ENCODE results near the gene MOSPD3. TPM values are rescaled to one million over a fixed set of nuclear protein-coding genes. Genes with fewer than 3 reads are reported as not detected.

MOSPD3 gene
- total RNA-seq, 1 donor from 2014 or later, result 10.5 TPM

DNA sequence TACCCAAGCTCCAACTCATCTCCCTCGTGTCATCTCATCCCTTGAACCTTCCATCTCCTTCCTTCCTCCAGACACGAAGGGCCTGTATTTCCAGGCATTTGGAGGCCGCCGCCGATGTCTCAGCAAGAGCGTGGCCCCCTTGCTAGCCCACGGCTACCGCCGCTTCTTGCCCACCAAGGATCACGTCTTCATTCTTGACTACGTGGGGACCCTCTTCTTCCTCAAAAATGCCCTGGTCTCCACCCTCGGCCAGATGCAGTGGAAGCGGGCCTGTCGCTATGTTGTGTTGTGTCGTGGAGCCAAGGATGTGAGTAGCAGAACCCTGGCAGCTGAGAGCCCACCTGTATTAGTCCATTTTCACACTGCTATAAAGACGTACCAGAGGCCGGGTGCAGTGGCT, 20.7 kb upstream of the MOSPD3 start:
- DNase-seq (no peak), ATAC-seq (ENCODE audit: low read depth) (no peak)
- ChIA-PET CTCF (no interaction called here), POLR2A (interaction anchor here (0.6 to 0.7 kb wide), 3 partner anchors 31 to 261 kb away, joined by 3 to 4 read pairs (median 4); no protein-coding TSS in a partner anchor)
- peaks cover under 1% of the 10 kb centered on the region for H3K36me3 Mint-ChIP-seq (ENCODE audit: low read depth)
- TF ChIP-seq, protein P1, sequence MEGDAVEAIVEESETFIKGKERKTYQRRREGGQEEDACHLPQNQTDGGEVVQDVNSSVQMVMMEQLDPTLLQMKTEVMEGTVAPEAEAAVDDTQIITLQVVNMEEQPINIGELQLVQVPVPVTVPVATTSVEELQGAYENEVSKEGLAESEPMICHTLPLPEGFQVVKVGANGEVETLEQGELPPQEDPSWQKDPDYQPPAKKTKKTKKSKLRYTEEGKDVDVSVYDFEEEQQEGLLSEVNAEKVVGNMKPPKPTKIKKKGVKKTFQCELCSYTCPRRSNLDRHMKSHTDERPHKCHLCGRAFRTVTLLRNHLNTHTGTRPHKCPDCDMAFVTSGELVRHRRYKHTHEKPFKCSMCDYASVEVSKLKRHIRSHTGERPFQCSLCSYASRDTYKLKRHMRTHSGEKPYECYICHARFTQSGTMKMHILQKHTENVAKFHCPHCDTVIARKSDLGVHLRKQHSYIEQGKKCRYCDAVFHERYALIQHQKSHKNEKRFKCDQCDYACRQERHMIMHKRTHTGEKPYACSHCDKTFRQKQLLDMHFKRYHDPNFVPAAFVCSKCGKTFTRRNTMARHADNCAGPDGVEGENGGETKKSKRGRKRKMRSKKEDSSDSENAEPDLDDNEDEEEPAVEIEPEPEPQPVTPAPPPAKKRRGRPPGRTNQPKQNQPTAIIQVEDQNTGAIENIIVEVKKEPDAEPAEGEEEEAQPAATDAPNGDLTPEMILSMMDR (IDR thresholded peaks at IDR 0.05), result no peak
- no peak overlapping the region for H3K4me3 Mint-ChIP-seq
- no peak overlapping the region for H3K27ac Mint-ChIP-seq
- intact Hi-C loops (cut with micrococcal nuclease), result no loop called here
- H3K4me1 Mint-ChIP-seq, result peaks cover under 1% of the 10 kb centered on the region
- peaks cover 11% of the 10 kb centered on the region for H3K27me3 Mint-ChIP-seq
- H3K9me3 Mint-ChIP-seq, result no peaks in the 10 kb centered on the region

GRCh38 chr7:100595188-100595587, 17.2 kb upstream of the MOSPD3 start:
- Mint-ChIP-seq H3K4me1 (no peaks in the 10 kb centered on the region), H3K9me3 (no peaks in the 10 kb centered on the region), H3K27me3 (peaks cover 10% of the 10 kb centered on the region), H3K27ac (no peak overlapping the region), H3K4me3 (no peak overlapping the region), H3K36me3 (ENCODE audit: low read depth) (no peaks in the 10 kb centered on the region)
- no peak for ATAC-seq (ENCODE audit: low read depth)
- no peak for DNase-seq
- intact Hi-C loops (cut with micrococcal nuclease), result no loop called here
- TF ChIP-seq, protein P1 (IDR thresholded peaks at IDR 0.05), result no peak
- ChIA-PET POLR2A (interaction anchor here (0.7 to 1.2 kb wide), 2 partner anchors 11 to 40 kb away, joined by 3 read pairs; no protein-coding TSS in a partner anchor), CTCF (no interaction called here)

- POLR2A ChIA-PET, result interaction anchor here (0.5 to 1.7 kb wide), 4 partner anchors 10 to 13 kb away, joined by 5 to 9 read pairs (median 6); partner anchors contain the start of genes FBXO24 and LRCH4
- Mint-ChIP-seq H3K9me3 (no peaks in the 10 kb centered on the region), H3K4me1 (no peaks in the 10 kb centered on the region), H3K27me3 (no peaks in the 10 kb centered on the region), H3K27ac (no peak overlapping the region), H3K36me3 (ENCODE audit: low read depth) (no peaks in the 10 kb centered on the region), H3K4me3 (no peak overlapping the region)
- intact Hi-C loops (cut with micrococcal nuclease), result no loop called here
- DNase-seq (no peak), ATAC-seq (ENCODE audit: low read depth) (no peak)
- TF ChIP-seq, protein P1 (IDR thresholded peaks at IDR 0.05), result no peak
- CTCF ChIA-PET, result interaction anchor here (1.5 kb wide), 1 partner anchor 10 kb away, joined by 5 read pairs; no protein-coding TSS in a partner anchor
These were observed 13.9 kb upstream of the MOSPD3 start for GRCh38 chr7:100598425-100598824.

GRCh38 chr7:100599911-100600729, 12.2 kb upstream of the MOSPD3 start:
- no peaks in the 10 kb centered on the region for H3K36me3 Mint-ChIP-seq (ENCODE audit: low read depth)
- H3K4me1 Mint-ChIP-seq, result peaks cover 9% of the 10 kb centered on the region
- no peak overlapping the region for H3K27ac Mint-ChIP-seq
- ChIA-PET POLR2A (interaction anchor here (0.7 kb wide), 1 partner anchor 32 kb away, joined by 11 read pairs; no protein-coding TSS in a partner anchor), CTCF (no interaction called here)
- DNase-seq, result no peak
- ATAC-seq (ENCODE audit: low read depth), result no peak
- intact Hi-C loops (cut with micrococcal nuclease), result no loop called here
- H3K4me3 Mint-ChIP-seq, result no peak overlapping the region
- H3K9me3 Mint-ChIP-seq, result no peaks in the 10 kb centered on the region
- TF ChIP-seq, protein P1 (IDR thresholded peaks at IDR 0.05), result no peak
- no peaks in the 10 kb centered on the region for H3K27me3 Mint-ChIP-seq

DNA sequence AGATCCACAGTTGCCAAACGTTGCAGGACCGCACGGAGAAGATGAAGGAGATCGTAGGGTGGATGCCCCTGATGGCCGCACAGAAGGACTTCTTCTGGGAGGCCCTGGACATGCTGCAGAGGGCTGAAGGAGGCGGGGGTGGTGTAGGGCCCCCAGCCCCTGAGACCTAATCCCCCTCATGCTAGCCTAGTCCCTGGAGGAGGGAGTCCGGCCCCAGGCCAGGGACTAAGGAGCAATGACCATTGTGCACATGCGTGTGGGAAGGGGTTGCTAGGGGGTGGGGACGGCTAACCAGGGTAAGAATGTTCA, 11.7 kb upstream of the MOSPD3 start:
- TF ChIP-seq, protein P1 (IDR thresholded peaks at IDR 0.05), result no peak
- intact Hi-C loops (cut with micrococcal nuclease), result no loop called here
- H3K9me3 Mint-ChIP-seq, result no peaks in the 10 kb centered on the region
- no peaks in the 10 kb centered on the region for H3K27me3 Mint-ChIP-seq
- no peaks in the 10 kb centered on the region for H3K36me3 Mint-ChIP-seq (ENCODE audit: low read depth)
- peaks cover 15% of the 10 kb centered on the region for H3K4me1 Mint-ChIP-seq
- POLR2A ChIA-PET, result no interaction called here
- CTCF ChIA-PET, result no interaction called here
- H3K4me3 Mint-ChIP-seq, result no peak overlapping the region
- no peak for ATAC-seq (ENCODE audit: low read depth)
- no peak overlapping the region for H3K27ac Mint-ChIP-seq
- DNase-seq, result no peak

Measured in activated B cell treated with CpG ODN at 0.5 μM for 24 hours (primary cell).